CD4-positive, alpha-beta T cell treated with Interleukin-2 at 100 ng/mL for 4 hours (primary cell): ENCODE measurements around the gene DDX24.

Source experiments
- DNase-seq: peaks from one replicate; pipeline ENCODE4 v3.0.0-alpha.2; 2020; ENCODE audit warnings: low spot score

The DDX24 gene

GRCh38 chr14:94113908-94114588 lies 33.0 kb upstream of the DDX24 start:
- DNase-seq = no peak

GRCh38 chr14:94113490-94113889 lies 32.5 kb upstream of the DDX24 start:
- no peak for DNase-seq

- DNase-seq = no peak
Measured at GRCh38 chr14:94113073-94113472, 32.1 kb upstream of the DDX24 start.

GRCh38 chr14:94112513-94113063 lies 31.6 kb upstream of the DDX24 start:
- DNase-seq = no peak

- no peak for DNase-seq
Measured at GRCh38 chr14:94111276-94112095, 30.5 kb upstream of the DDX24 start.

- DNase-seq = no peak
Measured at GRCh38 chr14:94110552-94111181, 29.7 kb upstream of the DDX24 start, which contains the start of gene IFI27. IFI27 (plus strand) TSS chr14:94110736.

- no peak for DNase-seq
Measured at GRCh38 chr14:94109915-94110250, 28.9 kb upstream of the DDX24 start.

- no peak for DNase-seq
Measured at GRCh38 chr14:94104731-94105130, 23.7 kb upstream of the DDX24 start.

GRCh38 chr14:94103554-94104150 lies 22.6 kb upstream of the DDX24 start:
- DNase-seq = no peak

GRCh38 chr14:94102768-94103482 lies 21.9 kb upstream of the DDX24 start:
- no peak for DNase-seq

GRCh38 chr14:94101748-94102147 lies 20.7 kb upstream of the DDX24 start:
- no peak for DNase-seq

GRCh38 chr14:94100847-94101246 lies 19.8 kb upstream of the DDX24 start:
- no peak for DNase-seq

GRCh38 chr14:94099006-94099405 lies 18.0 kb upstream of the DDX24 start:
- DNase-seq = no peak

GRCh38 chr14:94098326-94098992 lies 17.5 kb upstream of the DDX24 start:
- DNase-seq = no peak

GRCh38 chr14:94097091-94097490 lies 16.1 kb upstream of the DDX24 start:
- DNase-seq = no peak

GRCh38 chr14:94093418-94093817 lies 12.4 kb upstream of the DDX24 start:
- DNase-seq = no peak

- DNase-seq = no peak
Measured at GRCh38 chr14:94089479-94089878, 8.5 kb upstream of the DDX24 start.

GRCh38 chr14:94088516-94088915 lies 7.5 kb upstream of the DDX24 start:
- no peak for DNase-seq

- no peak for DNase-seq
Measured at GRCh38 chr14:94087891-94088290, 6.9 kb upstream of the DDX24 start.

- DNase-seq = no peak
Measured at GRCh38 chr14:94081386-94081820, 401 bp upstream of the DDX24 start.
